ENCODE data around the gene TBX5.

DNA sequence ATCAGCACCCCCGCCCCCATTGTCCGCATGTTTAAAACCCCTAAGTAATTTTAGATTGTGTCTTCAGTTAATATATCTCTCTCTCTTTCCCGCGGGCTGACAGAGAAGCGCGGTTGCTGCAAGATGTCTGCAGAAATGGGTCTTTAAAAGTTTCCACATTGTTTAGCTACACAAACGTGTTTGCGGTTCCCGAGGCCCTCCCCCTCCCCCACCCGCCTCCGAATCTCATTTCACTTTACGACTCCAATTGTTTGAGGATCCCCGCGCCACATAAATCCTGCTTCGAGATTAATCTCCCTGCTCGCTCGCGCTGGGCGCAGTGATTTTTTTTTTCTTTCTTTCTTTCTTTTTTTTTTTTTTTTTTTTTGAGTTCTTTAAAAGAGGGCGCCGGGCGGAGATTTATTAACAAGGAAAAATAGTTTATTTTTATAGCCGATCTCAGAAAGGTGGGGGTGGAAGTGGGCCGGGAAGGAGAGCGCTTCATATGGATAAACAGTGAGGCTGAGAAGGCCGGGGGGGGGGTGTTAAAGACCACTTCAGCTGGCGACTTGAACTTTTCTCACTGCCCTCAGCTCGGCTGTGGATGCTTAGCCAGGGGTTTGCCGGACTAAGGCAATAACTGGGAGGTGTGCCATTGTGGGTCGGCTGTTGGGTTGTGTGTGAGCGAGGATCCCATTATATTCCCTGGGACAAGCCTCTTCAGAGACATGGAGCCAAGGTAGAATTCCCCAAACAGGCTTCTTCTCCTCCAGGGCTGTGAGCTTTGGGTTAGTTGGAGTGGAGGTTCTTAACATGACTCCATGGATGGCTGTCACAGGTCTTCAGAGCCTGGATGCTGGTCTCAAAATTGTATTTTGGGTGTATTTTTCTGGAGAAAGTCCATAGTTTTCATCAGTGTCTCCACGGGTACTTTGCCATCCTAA, 39.7 kb upstream of the TBX5 start:
- TF ChIP-seq POLR2AphosphoS5 (IDR thresholded peaks at IDR 0.05; ENCODE audit: borderline replicate concordance, low read depth, low read length) = no peak
- no peak for TF ChIP-seq EZH2 (IDR thresholded peaks at IDR 0.05)
